ENCODE measurements around the gene MPHOSPH10.

DNA sequence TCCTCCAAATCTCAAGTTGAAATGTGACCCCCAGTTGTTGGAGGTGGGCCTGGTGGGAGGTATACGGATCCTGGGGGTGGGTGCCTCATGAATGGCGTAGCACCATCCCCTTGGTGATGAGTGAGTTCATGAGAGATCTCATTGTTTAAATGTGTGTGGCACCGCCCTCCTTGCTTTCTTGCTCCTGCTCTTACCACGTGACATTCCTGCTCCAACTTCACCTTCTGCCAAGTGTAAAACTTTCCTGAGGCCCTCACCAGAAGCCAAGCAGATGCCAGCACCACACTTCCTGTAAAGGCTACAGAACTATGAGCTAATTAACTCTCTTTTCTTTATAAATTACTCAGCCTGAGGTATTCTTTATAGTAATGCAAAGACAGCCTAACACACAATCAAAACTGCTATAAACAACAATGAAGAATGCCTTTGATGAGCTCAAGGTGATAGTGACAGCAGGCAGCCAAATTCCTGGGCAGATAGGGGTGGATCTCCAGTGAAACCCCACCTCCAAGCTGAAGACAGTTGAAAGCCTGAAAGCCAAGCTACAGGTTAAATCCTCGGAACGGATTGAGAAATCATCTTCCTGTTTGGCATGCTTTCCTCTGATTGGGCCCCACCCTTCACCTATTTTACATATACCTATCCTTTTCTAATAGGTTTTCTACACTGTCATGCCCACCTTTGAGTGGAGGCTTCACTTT, 27.3 kb upstream of the MPHOSPH10 start:
- no peak for TF ChIP-seq CTCF (IDR thresholded peaks at IDR 0.05)
- TF ChIP-seq, protein P1, sequence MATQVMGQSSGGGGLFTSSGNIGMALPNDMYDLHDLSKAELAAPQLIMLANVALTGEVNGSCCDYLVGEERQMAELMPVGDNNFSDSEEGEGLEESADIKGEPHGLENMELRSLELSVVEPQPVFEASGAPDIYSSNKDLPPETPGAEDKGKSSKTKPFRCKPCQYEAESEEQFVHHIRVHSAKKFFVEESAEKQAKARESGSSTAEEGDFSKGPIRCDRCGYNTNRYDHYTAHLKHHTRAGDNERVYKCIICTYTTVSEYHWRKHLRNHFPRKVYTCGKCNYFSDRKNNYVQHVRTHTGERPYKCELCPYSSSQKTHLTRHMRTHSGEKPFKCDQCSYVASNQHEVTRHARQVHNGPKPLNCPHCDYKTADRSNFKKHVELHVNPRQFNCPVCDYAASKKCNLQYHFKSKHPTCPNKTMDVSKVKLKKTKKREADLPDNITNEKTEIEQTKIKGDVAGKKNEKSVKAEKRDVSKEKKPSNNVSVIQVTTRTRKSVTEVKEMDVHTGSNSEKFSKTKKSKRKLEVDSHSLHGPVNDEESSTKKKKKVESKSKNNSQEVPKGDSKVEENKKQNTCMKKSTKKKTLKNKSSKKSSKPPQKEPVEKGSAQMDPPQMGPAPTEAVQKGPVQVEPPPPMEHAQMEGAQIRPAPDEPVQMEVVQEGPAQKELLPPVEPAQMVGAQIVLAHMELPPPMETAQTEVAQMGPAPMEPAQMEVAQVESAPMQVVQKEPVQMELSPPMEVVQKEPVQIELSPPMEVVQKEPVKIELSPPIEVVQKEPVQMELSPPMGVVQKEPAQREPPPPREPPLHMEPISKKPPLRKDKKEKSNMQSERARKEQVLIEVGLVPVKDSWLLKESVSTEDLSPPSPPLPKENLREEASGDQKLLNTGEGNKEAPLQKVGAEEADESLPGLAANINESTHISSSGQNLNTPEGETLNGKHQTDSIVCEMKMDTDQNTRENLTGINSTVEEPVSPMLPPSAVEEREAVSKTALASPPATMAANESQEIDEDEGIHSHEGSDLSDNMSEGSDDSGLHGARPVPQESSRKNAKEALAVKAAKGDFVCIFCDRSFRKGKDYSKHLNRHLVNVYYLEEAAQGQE (IDR thresholded peaks at IDR 0.05; ENCODE audit: insufficient read depth in 1 of 2, low read depth in 2 of 2, low read length in 1 of 2): no peak
